Measurements from ENCODE around the gene ATP8A1.

- TF ChIP-seq POLR2A (IDR thresholded peaks at IDR 0.05) (no peak), CTCF (IDR thresholded peaks at IDR 0.05 in 8 of 11, conservative IDR thresholded peaks at IDR 0.05 in 3 of 11) (no peak), POLR2AphosphoS5 (IDR thresholded peaks at IDR 0.05) (peak in 1 of 3 donors; percentile 14)
Measured at GRCh38 chr4:42561031-42561430, 95.9 kb downstream of the ATP8A1 start.
